Adrenal gland (tissue), 12 donors: ENCODE data around the gene BCAS3. TPM values are rescaled to one million over a fixed set of nuclear protein-coding genes. Genes with fewer than 3 reads are reported as not detected.

Source experiments
- DNase-seq, 7 donors: peaks; one replicate each; pipeline ENCODE4 v3.0.0-alpha.2; 2019 to 2020
- H3K27ac ChIP-seq, 5 donors: fragments of 200-600 bp; sonication (generic) in 4 of 5; 1 replicate in 3 of 5; 2 replicates in 2 of 5; pipeline versions ENCODE4 v1.5.1 to v1.8.0; 2016 to 2020; ENCODE audit warnings: mild to moderate bottlenecking in 1 of 5
- H3K27me3 ChIP-seq: fragments of 200-600 bp; 2 replicates; pipeline ENCODE4 v1.8.0; 2021
- H3K36me3 ChIP-seq, 2 donors: fragments of 200-600 bp; replicated peaks in 1 of 2; 1 replicate in 1 of 2; 2 replicates in 1 of 2; pipeline versions ENCODE4 v1.5.1 to v1.8.0; 2018 to 2022
- H3K4me1 ChIP-seq, 2 donors: fragments of 200-600 bp; replicated peaks in 1 of 2; 1 replicate in 1 of 2; 2 replicates in 1 of 2; pipeline versions ENCODE4 v1.5.1 to v1.8.0; 2018 to 2021
- H3K4me3 ChIP-seq, 4 donors: fragments of 200-600 bp; sonication (generic) in 3 of 4; one replicate each; pipeline ENCODE4 v1.5.1; 2016 to 2018
- H3K9me3 ChIP-seq, 3 donors: fragments of 200-600 bp; sonication (generic) in 1 of 3; replicated peaks in 1 of 3; 1 replicate in 2 of 3; 2 replicates in 1 of 3; pipeline versions ENCODE4 v1.5.1 to v1.8.0; 2016 to 2021
- CTCF ChIP-seq, 6 experiments: fragments of 450-650 bp in 4 of 6; fragments of 200-600 bp in 2 of 6; sonication (generic) in 1 of 6; IDR thresholded peaks; 1 replicate in 5 of 6; 2 replicates in 1 of 6; pipeline versions ENCODE4 v1.5.1 to v1.8.0; 2016 to 2021; ENCODE audit warnings: antibody characterized with exemption in 6 of 6, mild to moderate bottlenecking in 2 of 6, moderate library complexity in 1 of 6
- POLR2A ChIP-seq, 2 donors: fragments of 450-650 bp; IDR thresholded peaks; one replicate each; pipeline ENCODE4 v1.6.1; 2017; ENCODE audit warnings: antibody characterized with exemption in 2 of 2, mild to moderate bottlenecking in 2 of 2, moderate library complexity in 1 of 2
- WGBS, 4 donors: extraction: QIAGEN DNeasy Blood & Tissue Kit in 2 of 4; methylation state at CpG; one replicate each; pipeline versions ENCODE4 v1.1.5 to v1.1.7; 2013 to 2017; 5-methylcytosine and 5-hydroxymethylcytosine counted together
- intact Hi-C, 2 donors: fragments of 100-400 bp; cut with DNase I; formaldehyde crosslinking; loops; one replicate each; pipeline versions ENCODE4 v1.14.1 to v1.15.0; 2022 to 2023
- polyA plus RNA-seq, 3 donors: library from polyadenylated mRNA; stranded (reverse); fragments of 200-250 nt in 2 of 3; fragments of 350-450 nt in 1 of 3; fragmentation: Illumina TruSeq in 1 of 3; extraction: RNeasy Lipid Tissue Mini Kit (QIAGEN cat#74804) in 1 of 3; gene quantifications; one replicate each; pipeline ENCODE4 v1.2.3, GENCODE V29; 2013 to 2014
- total RNA-seq, 9 donors: library from RNA; depleted of rRNA in 4 of 9; stranded (reverse); fragments of >200 nt in 4 of 9; fragments of 120-200 nt in 1 of 9; fragmentation: NEBNext Ultra II Directional in 1 of 9; extraction: Animal tissue kit (Norgen Biotek cat#: 25700) in 1 of 9; gene quantifications; one replicate each; pipeline versions ENCODE4 v1.1.0 to v1.2.4, GENCODE V29; 2013 to 2023
- donor health status: healthy with polysubstance abuse.
- donor health status: Bipolar disorder and iron deficiency.
- donor health status: DM: yes; HTN: yes; CAD: no.
- donor health status: DM: no; HTN: no; CAD: no.
- donor health status: DM: no; HTN: no; CAD: no.
- donor health status: DM: yes; HTN: yes; CAD: no.

BCAS3 gene
- total and polyA plus RNA-seq, 12 donors = 9.4 to 105 (median 29.0) TPM

DNA sequence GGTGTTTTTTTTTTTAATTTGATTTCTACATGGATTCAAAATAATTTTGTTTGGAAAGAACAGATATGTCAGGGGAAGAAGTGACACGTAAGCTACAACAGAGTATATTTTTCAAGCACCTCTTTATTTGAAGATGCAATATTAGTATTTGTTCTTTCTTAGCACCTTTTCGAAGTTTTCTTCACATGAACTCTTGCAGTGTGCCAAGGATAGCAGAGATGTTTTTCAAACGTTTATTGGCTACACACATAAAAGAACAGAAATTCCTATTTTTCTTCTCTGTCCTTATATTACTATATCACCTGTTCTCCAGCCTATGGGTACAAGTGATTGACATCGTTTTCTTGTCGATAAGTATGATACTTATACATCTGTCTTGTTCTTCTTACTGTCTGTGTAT lies 529.3 kb downstream of the BCAS3 start:
- Histone ChIP-seq H3K9me3 (no peaks in the 10 kb centered on the region), H3K36me3 (no peaks in the 10 kb centered on the region), H3K4me1 (peaks cover 12 to 48% of the 10 kb centered on the region in 2 donors), H3K4me3 (no peak overlapping the region), H3K27ac (no peak overlapping the region), H3K27me3 (no peaks in the 10 kb centered on the region)
- no peak for TF ChIP-seq POLR2A (IDR thresholded peaks at IDR 0.05)
- TF ChIP-seq CTCF (IDR thresholded peaks at IDR 0.05) = no peak
- intact Hi-C loops = no loop called here
- DNase-seq = no peak
- WGBS, 4 donors = 90 to 92% (median 91%) methylated on average over 5 of the region's 5 CpGs

DNA sequence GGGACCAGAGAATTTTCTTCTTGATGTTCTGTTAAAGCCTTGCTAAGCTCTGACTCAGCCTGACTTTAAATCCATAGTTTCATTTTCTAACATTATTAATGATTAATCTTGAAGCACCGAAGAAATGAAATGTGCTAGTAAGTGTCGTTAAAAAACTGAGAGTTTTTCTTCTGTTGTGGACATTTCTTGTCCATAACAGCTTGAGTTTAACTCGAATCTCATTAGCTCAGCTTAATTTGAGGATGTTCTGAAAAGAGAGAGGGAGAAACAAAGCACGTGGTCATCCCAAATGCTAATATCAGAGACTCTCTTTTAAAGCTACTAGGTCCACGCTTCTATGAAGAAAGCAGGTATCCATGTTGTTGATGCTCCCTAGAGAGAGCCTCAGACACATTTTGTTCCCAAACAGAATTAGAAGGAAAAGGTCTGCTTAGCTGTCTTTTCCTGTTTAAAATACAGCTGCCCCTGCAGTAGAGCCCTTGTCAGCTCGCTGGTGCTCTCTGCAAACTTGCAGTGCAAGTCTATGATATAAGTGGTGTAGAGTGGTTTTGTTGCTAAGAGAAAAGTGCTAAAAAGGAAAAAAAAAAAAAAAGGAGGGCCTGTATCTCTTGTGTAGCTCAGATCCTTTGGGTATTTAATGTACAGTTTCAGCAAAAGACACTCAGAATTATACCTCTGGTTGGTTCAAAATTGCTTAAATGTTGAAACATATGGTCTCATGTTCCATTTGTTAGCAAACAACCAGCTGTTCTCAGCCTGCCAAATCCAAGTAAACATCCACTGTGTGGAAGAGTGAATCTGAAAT lies 530.9 kb downstream of the BCAS3 start:
- no peaks in the 10 kb centered on the region for H3K27me3 ChIP-seq
- H3K9me3 ChIP-seq = no peaks in the 10 kb centered on the region
- DNase-seq = no peak
- peak overlapping the region in 3 of 5 donors; percentile 46 to 76 (median 52) for H3K27ac ChIP-seq
- WGBS, 4 donors = 24 to 33% (median 29%) methylated on average over 6 of the region's 6 CpGs
- peak overlapping the region in 1 of 4 donors; percentile 37 for H3K4me3 ChIP-seq
- TF ChIP-seq POLR2A (IDR thresholded peaks at IDR 0.05) (no peak), CTCF (IDR thresholded peaks at IDR 0.05) (no peak)
- intact Hi-C loops = no loop called here
- H3K4me1 ChIP-seq = peaks cover 12 to 48% of the 10 kb centered on the region in 2 donors
- H3K36me3 ChIP-seq = no peaks in the 10 kb centered on the region

DNA sequence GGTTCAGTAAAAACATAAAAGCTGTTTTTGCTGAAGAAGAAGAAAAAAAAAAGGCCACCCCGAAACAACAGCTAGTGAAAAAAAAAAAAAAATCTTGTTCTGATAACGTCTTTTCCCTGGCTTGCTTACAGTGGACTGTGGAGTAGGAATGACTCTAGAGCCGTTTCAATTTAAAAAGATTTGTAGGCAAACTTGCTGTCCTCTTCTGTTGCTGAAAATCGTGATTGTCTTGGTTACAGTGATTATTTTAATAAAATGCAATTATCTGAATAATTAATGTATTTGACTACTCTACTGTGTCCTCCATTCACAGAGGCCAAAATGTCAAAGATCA lies 531.4 kb downstream of the BCAS3 start:
- WGBS, 4 donors = 22 to 32% (median 26%) methylated on average over 4 of the region's 4 CpGs
- no peak for TF ChIP-seq CTCF (IDR thresholded peaks at IDR 0.05)
- TF ChIP-seq POLR2A (IDR thresholded peaks at IDR 0.05) = no peak
- H3K36me3 ChIP-seq = no peaks in the 10 kb centered on the region
- no peaks in the 10 kb centered on the region for H3K27me3 ChIP-seq
- no peaks in the 10 kb centered on the region for H3K9me3 ChIP-seq
- intact Hi-C loops = no loop called here
- H3K4me1 ChIP-seq = peaks cover 12 to 43% of the 10 kb centered on the region in 2 donors
- H3K4me3 ChIP-seq = peak overlapping the region in 1 of 4 donors; percentile 37
- H3K27ac ChIP-seq = peak overlapping the region in 4 of 5 donors; percentile 40 to 76 (median 64)
- DNase-seq = no peak

DNA sequence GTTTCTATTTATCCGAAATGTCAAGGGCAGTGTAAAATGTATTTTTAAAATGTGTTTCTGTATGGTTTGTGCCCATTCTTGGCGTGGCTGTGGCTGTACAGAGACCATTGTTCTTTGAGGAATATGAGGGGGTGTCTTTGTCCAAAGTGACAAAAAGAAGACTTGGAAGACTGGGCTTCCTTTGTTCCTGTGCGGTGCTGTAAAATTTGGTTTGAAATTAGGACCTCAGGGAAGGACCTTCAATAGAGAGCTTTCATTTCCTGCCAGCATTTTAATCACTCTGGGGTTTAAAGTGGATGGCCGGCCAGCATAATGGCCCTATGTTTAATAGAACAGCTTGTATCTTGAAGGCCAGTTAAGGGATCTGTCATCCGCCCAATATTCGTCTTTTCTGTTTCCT lies 531.9 kb downstream of the BCAS3 start:
- peaks cover 12 to 38% of the 10 kb centered on the region in 2 donors for H3K4me1 ChIP-seq
- H3K27me3 ChIP-seq = no peaks in the 10 kb centered on the region
- TF ChIP-seq POLR2A (IDR thresholded peaks at IDR 0.05) (no peak), CTCF (IDR thresholded peaks at IDR 0.05) (no peak)
- intact Hi-C loops = no loop called here
- H3K4me3 ChIP-seq = no peak overlapping the region
- peak overlapping the region; percentile 1 to 76 (median 40) for H3K27ac ChIP-seq
- peak in 4 of 7 donors; percentile 19 to 36 (median 22) for DNase-seq
- H3K36me3 ChIP-seq = no peaks in the 10 kb centered on the region
- H3K9me3 ChIP-seq = no peaks in the 10 kb centered on the region
- WGBS, 4 donors = 22 to 27% (median 25%) methylated on average over 6 of the region's 6 CpGs
